Measurements from ENCODE around the gene EIF2D.

GRCh38 chr1:206569556-206569955, 42.7 kb downstream of the EIF2D start:
- no peak for TF ChIP-seq CTCF (IDR thresholded peaks at IDR 0.05)
- no peak for TF ChIP-seq POLR2A (IDR thresholded peaks at IDR 0.05)
